ENCODE data around the gene FCRLA.
"Not testable (repeated sequence)": the region's sequence is repeated elsewhere in the genome, so short reads cannot be mapped to it uniquely, and the experiment has no call there.

DNA sequence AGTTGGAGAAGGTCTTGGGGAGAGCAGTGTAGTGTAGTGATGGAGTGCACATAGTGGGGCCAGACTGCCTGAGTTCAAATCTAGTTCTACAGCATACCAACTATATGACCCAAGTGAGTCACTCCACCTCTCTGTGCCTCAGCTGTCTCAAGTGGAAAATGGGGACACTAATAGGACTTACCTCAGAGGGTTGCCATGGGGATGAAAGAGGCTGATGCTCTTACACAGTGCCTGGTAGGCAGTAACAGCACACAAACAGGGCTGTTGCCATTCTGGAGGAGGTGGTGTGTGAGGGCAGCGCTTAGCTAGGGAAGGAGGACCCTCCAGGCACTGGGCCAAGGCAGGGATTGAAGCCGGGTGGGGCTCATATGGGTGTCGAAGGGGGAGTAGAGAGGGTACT is 32.6 kb upstream of the FCRLA start:
- not testable (repeated sequence) for TF ChIP-seq YY1 (IDR thresholded peaks at IDR 0.05; ENCODE audit: extremely low read depth, insufficient replicate concordance, low read depth, low read length); EZH2 (IDR thresholded peaks at IDR 0.05); CTCF (IDR thresholded peaks at IDR 0.05 in 2 of 3, conservative IDR thresholded peaks at IDR 0.05 in 1 of 3; ENCODE audit: borderline replicate concordance in 1 of 3, insufficient read depth in 1 of 3, low read depth in 2 of 3, low read length in 2 of 3); EZH2phosphoT487 (IDR thresholded peaks at IDR 0.05; ENCODE audit: borderline replicate concordance); POLR2A (IDR thresholded peaks at IDR 0.05; ENCODE audit: borderline replicate concordance, extremely low read depth, insufficient read depth, insufficient read length); SIN3A (IDR thresholded peaks at IDR 0.05; ENCODE audit: low read depth); CEBPB (IDR thresholded peaks at IDR 0.05; ENCODE audit: low read depth); ZNF274 (IDR thresholded peaks at IDR 0.05; ENCODE audit: low read depth, low read length); SRF (IDR thresholded peaks at IDR 0.05; ENCODE audit: low read depth); ATF3 (IDR thresholded peaks at IDR 0.05); ZFX (IDR thresholded peaks at IDR 0.05)
- TF ChIP-seq, protein P1, sequence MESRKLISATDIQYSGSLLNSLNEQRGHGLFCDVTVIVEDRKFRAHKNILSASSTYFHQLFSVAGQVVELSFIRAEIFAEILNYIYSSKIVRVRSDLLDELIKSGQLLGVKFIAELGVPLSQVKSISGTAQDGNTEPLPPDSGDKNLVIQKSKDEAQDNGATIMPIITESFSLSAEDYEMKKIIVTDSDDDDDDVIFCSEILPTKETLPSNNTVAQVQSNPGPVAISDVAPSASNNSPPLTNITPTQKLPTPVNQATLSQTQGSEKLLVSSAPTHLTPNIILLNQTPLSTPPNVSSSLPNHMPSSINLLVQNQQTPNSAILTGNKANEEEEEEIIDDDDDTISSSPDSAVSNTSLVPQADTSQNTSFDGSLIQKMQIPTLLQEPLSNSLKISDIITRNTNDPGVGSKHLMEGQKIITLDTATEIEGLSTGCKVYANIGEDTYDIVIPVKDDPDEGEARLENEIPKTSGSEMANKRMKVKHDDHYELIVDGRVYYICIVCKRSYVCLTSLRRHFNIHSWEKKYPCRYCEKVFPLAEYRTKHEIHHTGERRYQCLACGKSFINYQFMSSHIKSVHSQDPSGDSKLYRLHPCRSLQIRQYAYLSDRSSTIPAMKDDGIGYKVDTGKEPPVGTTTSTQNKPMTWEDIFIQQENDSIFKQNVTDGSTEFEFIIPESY (IDR thresholded peaks at IDR 0.05; ENCODE audit: extremely low read depth, insufficient replicate concordance, low read length), result not testable (repeated sequence)
- TF ChIP-seq, protein P2, sequence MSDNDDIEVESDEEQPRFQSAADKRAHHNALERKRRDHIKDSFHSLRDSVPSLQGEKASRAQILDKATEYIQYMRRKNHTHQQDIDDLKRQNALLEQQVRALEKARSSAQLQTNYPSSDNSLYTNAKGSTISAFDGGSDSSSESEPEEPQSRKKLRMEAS (IDR thresholded peaks at IDR 0.05), result not testable (repeated sequence)
